Measurements from ENCODE around the gene ZCCHC4.

GRCh38 chr4:25417014-25417413 lies 104.4 kb downstream of the ZCCHC4 start:
- TF ChIP-seq POLR2A (IDR thresholded peaks at IDR 0.05) (no peak), CTCF (IDR thresholded peaks at IDR 0.05) (no peak)

Measured in esophagus squamous epithelium (tissue), 4 donors.